BJ (cell line): ENCODE results near the gene PTPRM. TPM values are rescaled to one million over a fixed set of nuclear protein-coding genes. Genes with fewer than 3 reads are reported as not detected.

Experiments used
- CTCF ChIA-PET: fragments of 350-600 bp; formaldehyde crosslinking; extraction: SDS; loops from one replicate; lab custom pipeline; 2021; ENCODE audit warnings: antibody characterized with exemption, inconsistent platforms; lab: Yijun Ruan, JAX
- POLR2A ChIA-PET: fragments of 300-600 bp; sonication (Branson Sonifier 250); formaldehyde crosslinking; extraction: SDS; loops from one replicate; lab custom pipeline; 2021; ENCODE audit warnings: antibody characterized with exemption; lab: Charles Lee
- DNase-seq: peaks from one replicate; pipeline ENCODE4 v3.0.0-alpha.2; 2011; ENCODE audit warnings: low read depth
- H3K27me3 ChIP-seq: 2 replicates; pipeline ENCODE4 v1.6.0; 2011; ENCODE audit warnings: low read length; ENCODE audit not compliant: control insufficient read depth, insufficient read depth
- H3K36me3 ChIP-seq: 2 replicates; pipeline ENCODE4 v1.5.1; 2011; ENCODE audit warnings: low read length; ENCODE audit not compliant: control insufficient read depth, insufficient read depth
- H3K4me3 ChIP-seq: 2 replicates; pipeline ENCODE4 v1.5.1; 2011; ENCODE audit warnings: low read depth, mild to moderate bottlenecking, control low read depth, low read length
- CTCF ChIP-seq: IDR thresholded peaks from 2 replicates; pipeline ENCODE4 v1.5.1; 2011; ENCODE audit warnings: low read depth, mild to moderate bottlenecking, control low read depth, inconsistent platforms, low read length, moderate library complexity; ENCODE audit not compliant: insufficient read depth
- polyA plus RNA-seq: library from polyadenylated mRNA; depleted of rRNA; stranded (reverse); fragments of >200 nt; gene quantifications from 2 replicates; pipeline ENCODE4 v1.2.3, GENCODE V29; 2011

The PTPRM gene
- polyA plus RNA-seq, 1 experiment = 149 TPM

GRCh38 chr18:8081872-8082553 lies 514.9 kb downstream of the PTPRM start:
- no peak for DNase-seq
- Histone ChIP-seq H3K27me3 (no peaks in the 10 kb centered on the region), H3K4me3 (no peak overlapping the region), H3K36me3 (peaks cover 1% of the 10 kb centered on the region; the same call in 1 of the 2 replicates)
- POLR2A ChIA-PET = no interaction called here
- CTCF ChIA-PET = no interaction called here
- no peak for TF ChIP-seq CTCF

GRCh38 chr18:8084160-8084559 lies 517.0 kb downstream of the PTPRM start:
- no peak overlapping the region for H3K4me3 ChIP-seq
- H3K36me3 ChIP-seq = no peaks in the 10 kb centered on the region; the same call in 1 of the 2 replicates
- TF ChIP-seq CTCF = peak; percentile 63
- H3K27me3 ChIP-seq = no peaks in the 10 kb centered on the region
- no peak for DNase-seq
- ChIA-PET CTCF (interaction anchor here (1.0 to 3.7 kb wide), 2 partner anchors 10 to 306 kb away, joined by 3 to 16 read pairs; no protein-coding TSS in a partner anchor), POLR2A (no interaction called here)

- Histone ChIP-seq H3K4me3 (no peak overlapping the region), H3K27me3 (no peaks in the 10 kb centered on the region), H3K36me3 (no peaks in the 10 kb centered on the region; the same call in 1 of the 2 replicates)
- POLR2A ChIA-PET = no interaction called here
- no peak for DNase-seq
- CTCF ChIA-PET = interaction anchor here (0.5 to 0.7 kb wide), 2 partner anchors 129 to 394 kb away, joined by 3 read pairs; no protein-coding TSS in a partner anchor
- no peak for TF ChIP-seq CTCF
Measured at GRCh38 chr18:8088626-8089025, 521.5 kb downstream of the PTPRM start.

DNA sequence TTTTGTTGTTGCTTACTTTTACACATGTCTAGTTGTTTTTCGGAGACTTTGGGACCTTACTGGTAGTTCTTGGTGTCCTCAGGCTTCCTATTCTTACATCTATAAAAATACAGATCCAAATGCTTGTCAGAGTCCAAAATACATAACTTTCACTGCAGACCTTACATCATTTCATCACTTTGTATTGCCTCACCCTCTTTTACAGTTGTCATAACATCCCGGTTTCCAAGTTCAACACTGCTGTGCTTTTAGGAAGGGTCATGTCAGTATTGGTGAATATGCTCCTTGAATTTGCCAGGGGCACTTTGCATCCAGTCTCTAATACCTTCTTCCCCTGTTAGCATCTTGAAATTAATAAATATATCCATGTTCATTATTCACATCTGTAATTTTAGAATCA lies 523.9 kb downstream of the PTPRM start:
- TF ChIP-seq CTCF = no peak
- H3K27me3 ChIP-seq = no peaks in the 10 kb centered on the region
- no peak for DNase-seq
- ChIA-PET CTCF (no interaction called here), POLR2A (no interaction called here)
- H3K36me3 ChIP-seq = no peaks in the 10 kb centered on the region
- H3K4me3 ChIP-seq = no peak overlapping the region

- H3K27me3 ChIP-seq = no peaks in the 10 kb centered on the region
- TF ChIP-seq CTCF = no peak
- DNase-seq = no peak
- ChIA-PET CTCF (interaction anchor here (0.9 to 1.2 kb wide), 2 partner anchors 11 kb away, joined by 3 read pairs; no protein-coding TSS in a partner anchor), POLR2A (no interaction called here)
- H3K4me3 ChIP-seq = no peak overlapping the region
- no peaks in the 10 kb centered on the region for H3K36me3 ChIP-seq
Measured at GRCh38 chr18:8095947-8096570, 528.9 kb downstream of the PTPRM start.
